T-helper 1 cell treated with Interleukin-12 subunit alpha and Interleukin-12 subunit beta and Interleukin-4 antibody, amounts not matched to agents 30 ng/mL and 1 ng/mL, for 36 hours (primary cell): ENCODE measurements around the gene SPRR2A. TPM values are rescaled to one million over a fixed set of nuclear protein-coding genes. Genes with fewer than 3 reads are reported as not detected.
"Not testable (repeated sequence)": the region's sequence is repeated elsewhere in the genome, so short reads cannot be mapped to it uniquely, and the experiment has no call there.

Experiments
- intact Hi-C: fragments of 100-400 bp; cut with micrococcal nuclease; formaldehyde crosslinking; loops from one replicate; pipeline ENCODE4 v1.15.1; 2024
- total RNA-seq: library from RNA; stranded (reverse); gene quantifications from 2 replicates; pipeline ENCODE4 v1.2.3, GENCODE V29; 2022

SPRR2A gene
- total RNA-seq, 1 donor from 2014 or later = not detected

- intact Hi-C loops = no loop called here
These were observed 31.5 kb downstream of the SPRR2A start for GRCh38 chr1:153025797-153026196.

GRCh38 chr1:153024413-153024812, 32.9 kb downstream of the SPRR2A start:
- intact Hi-C loops = no loop called here

- intact Hi-C loops = no loop called here
These were observed 34.2 kb downstream of the SPRR2A start for GRCh38 chr1:153023109-153023508.

- intact Hi-C loops = not testable (repeated sequence)
These were observed 35.0 kb downstream of the SPRR2A start for GRCh38 chr1:153022340-153022739.

GRCh38 chr1:153021829-153022228, 35.5 kb downstream of the SPRR2A start:
- intact Hi-C loops = not testable (repeated sequence)

GRCh38 chr1:153011235-153011758, 46.0 kb downstream of the SPRR2A start:
- intact Hi-C loops = not testable (repeated sequence)

Other genes starting within 250 kb of the SPRR2A start
- gene LCE1B, start 245.5 kb downstream of the SPRR2A start, total RNA-seq = not detected in 2 replicates
- gene LCE1A, start 230.0 kb downstream of the SPRR2A start, total RNA-seq = not detected in 2 replicates
- gene LCE6A, start 214.7 kb downstream of the SPRR2A start, total RNA-seq = not detected in 2 replicates
- gene LCE7A, start 197.5 kb downstream of the SPRR2A start, total RNA-seq = not detected in 2 replicates
- gene SMCP, start 179.2 kb downstream of the SPRR2A start, total RNA-seq = not detected in 2 replicates
- gene IVL, start 149.0 kb downstream of the SPRR2A start, total RNA-seq = not detected in 2 replicates
- gene SPRR5, start 110.3 kb downstream of the SPRR2A start, total RNA-seq = not detected in 2 replicates
- not detected in 2 replicates for gene SPRR4, start 86.9 kb downstream of the SPRR2A start, total RNA-seq
- gene SPRR1A, start 73.4 kb downstream of the SPRR2A start, total RNA-seq = not detected in 2 replicates
- gene SPRR3, start 55.8 kb downstream of the SPRR2A start, total RNA-seq = not detected in 2 replicates
- gene SPRR1B, start 26.3 kb downstream of the SPRR2A start, total RNA-seq = not detected in 2 replicates
- not detected in 2 replicates for gene SPRR2D, start 16.4 kb downstream of the SPRR2A start, total RNA-seq
- gene SPRR2B, start 14.1 kb upstream of the SPRR2A start, total RNA-seq = not detected in 2 replicates
- gene SPRR2E, start 37.0 kb upstream of the SPRR2A start, total RNA-seq = not detected in 2 replicates
- not detected in 2 replicates for gene SPRR2F, start 56.0 kb upstream of the SPRR2A start, total RNA-seq
- gene SPRR2G, start 93.4 kb upstream of the SPRR2A start, total RNA-seq = not detected in 2 replicates
- gene LELP1, start 145.9 kb upstream of the SPRR2A start, total RNA-seq = not detected in 2 replicates
- not detected in 2 replicates for gene PRR9, start 160.1 kb upstream of the SPRR2A start, total RNA-seq
- not detected in 2 replicates for gene LORICRIN, start 202.2 kb upstream of the SPRR2A start, total RNA-seq